ENCODE measurements around the gene BRD4.

BRD4 gene

GRCh38 chr19:15210323-15210781, 122.0 kb downstream of the BRD4 start:
- DNase-seq (no peak), ATAC-seq (ENCODE audit: insufficient read depth, low read depth) (0 out of 3 replicates have a peak, but pooled peaks have one; percentile 35)
- Histone ChIP-seq H3K9me3 (ENCODE audit: insufficient read depth, low read length, severe bottlenecking) (no peaks in the 10 kb centered on the region), H3K4me1 (ENCODE audit: insufficient read depth, low read length) (no peaks in the 10 kb centered on the region), H3K79me2 (ENCODE audit: insufficient read depth, low read length) (no peaks in the 10 kb centered on the region), H3K36me3 (ENCODE audit: insufficient read depth, low read length) (no peaks in the 10 kb centered on the region), H3K27me3 (ENCODE audit: insufficient read depth, low read length, poor library complexity) (no peaks in the 10 kb centered on the region), H3K27ac (ENCODE audit: low read length) (no peak overlapping the region), H3K9ac (ENCODE audit: low read depth, low read length) (no peak overlapping the region), H3K4me3 (ENCODE audit: low read depth in 1 of 2, low read length in 2 of 2) (no peak overlapping the region), H3K4me2 (ENCODE audit: insufficient read depth, low read length) (no peak overlapping the region), H4K20me1 (ENCODE audit: insufficient read depth, low read length) (no peaks in the 10 kb centered on the region; the same call in 1 of the 2 replicates), H2AFZ (ENCODE audit: low read depth, low read length) (no peak overlapping the region)
- TF ChIP-seq CTCF (IDR thresholded peaks at IDR 0.05; ENCODE audit: borderline replicate concordance, extremely low read depth, low read length, poor library complexity, severe bottlenecking), result no peak
- TF ChIP-seq EZH2 (IDR thresholded peaks at IDR 0.05; ENCODE audit: borderline replicate concordance, low read depth, low read length, severe bottlenecking), result no peak

GRCh38 chr19:15201374-15202023, 130.8 kb downstream of the BRD4 start:
- H3K27ac ChIP-seq (ENCODE audit: low read length), result peak overlapping the region; percentile 5
- H3K4me2 ChIP-seq (ENCODE audit: insufficient read depth, low read length), result peak overlapping the region; percentile 85
- peak overlapping the region in 1 of 2 experiments; percentile 90; a peak in 2 of 4 replicates for H3K4me3 ChIP-seq (ENCODE audit: low read depth in 1 of 2, low read length in 2 of 2)
- TF ChIP-seq EZH2 (IDR thresholded peaks at IDR 0.05; ENCODE audit: borderline replicate concordance, low read depth, low read length, severe bottlenecking) (no peak), CTCF (IDR thresholded peaks at IDR 0.05; ENCODE audit: borderline replicate concordance, extremely low read depth, low read length, poor library complexity, severe bottlenecking) (no peak)
- H4K20me1 ChIP-seq (ENCODE audit: insufficient read depth, low read length), result peaks cover 20% of the 10 kb centered on the region
- no peaks in the 10 kb centered on the region for H3K27me3 ChIP-seq (ENCODE audit: insufficient read depth, low read length, poor library complexity)
- H3K9ac ChIP-seq (ENCODE audit: low read depth, low read length), result peak overlapping the region; percentile 93; the same call in 1 of the 2 replicates
- H3K4me1 ChIP-seq (ENCODE audit: insufficient read depth, low read length), result peaks cover 44% of the 10 kb centered on the region
- peaks cover 20% of the 10 kb centered on the region for H3K36me3 ChIP-seq (ENCODE audit: insufficient read depth, low read length)
- no peak for ATAC-seq (ENCODE audit: insufficient read depth, low read depth)
- peaks cover 27% of the 10 kb centered on the region for H3K79me2 ChIP-seq (ENCODE audit: insufficient read depth, low read length)
- H2AFZ ChIP-seq (ENCODE audit: low read depth, low read length), result no peak overlapping the region
- peak; percentile 57 for DNase-seq
- H3K9me3 ChIP-seq (ENCODE audit: insufficient read depth, low read length, severe bottlenecking), result no peaks in the 10 kb centered on the region

GRCh38 chr19:15200553-15201364, 131.6 kb downstream of the BRD4 start, which contains the start of gene NOTCH3:
NOTCH3 (minus strand) TSS chr19:15200995; CDS start chr19:15200905, 90 bp downstream.
- peak within 1 kb of the TSS; percentile 54 for H2AFZ ChIP-seq (ENCODE audit: low read depth, low read length)
- H3K79me2 ChIP-seq (ENCODE audit: insufficient read depth, low read length), result peaks cover 35% of the 10 kb centered on the region
- peaks cover 48% of the 10 kb centered on the region for H3K4me1 ChIP-seq (ENCODE audit: insufficient read depth, low read length)
- H4K20me1 ChIP-seq (ENCODE audit: insufficient read depth, low read length), result peaks cover 27% of the 10 kb centered on the region
- ATAC-seq (ENCODE audit: insufficient read depth, low read depth) (peak; percentile 10; the same call in 1 of the 3 replicates), DNase-seq (peak; percentile 65)
- H3K9me3 ChIP-seq (ENCODE audit: insufficient read depth, low read length, severe bottlenecking), result no peaks in the 10 kb centered on the region
- peaks cover 27% of the 10 kb centered on the region for H3K36me3 ChIP-seq (ENCODE audit: insufficient read depth, low read length)
- TF ChIP-seq EZH2 (IDR thresholded peaks at IDR 0.05; ENCODE audit: borderline replicate concordance, low read depth, low read length, severe bottlenecking), result no peak
- no peak for TF ChIP-seq CTCF (IDR thresholded peaks at IDR 0.05; ENCODE audit: borderline replicate concordance, extremely low read depth, low read length, poor library complexity, severe bottlenecking)
- peak within 1 kb of the TSS; percentile 85 for H3K4me2 ChIP-seq (ENCODE audit: insufficient read depth, low read length)
- H3K27me3 ChIP-seq (ENCODE audit: insufficient read depth, low read length, poor library complexity), result no peaks in the 10 kb centered on the region
- H3K27ac ChIP-seq (ENCODE audit: low read length), result peak within 1 kb of the TSS; percentile 90
- peak within 1 kb of the TSS; percentile 90 to 94; a peak in 3 of 4 replicates for H3K4me3 ChIP-seq (ENCODE audit: low read depth in 1 of 2, low read length in 2 of 2)
- peak within 1 kb of the TSS; percentile 93 for H3K9ac ChIP-seq (ENCODE audit: low read depth, low read length)

All from DND-41 (cell line).